Endothelial cell of umbilical vein (primary cell): ENCODE results near the gene HPS6.

ENCODE experiments used
- CTCF ChIP-seq, 2 donors: IDR thresholded peaks; 1 replicate in 1 of 2; 2 replicates in 1 of 2; pipeline ENCODE4 v1.5.1; 2011; ENCODE audit warnings: low read length in 2 of 2, mild to moderate bottlenecking in 2 of 2, moderate library complexity in 2 of 2, control low read depth in 1 of 2, inconsistent platforms in 1 of 2, low read depth in 1 of 2; ENCODE audit not compliant: insufficient read depth in 1 of 2; ENCODE audit errors: extremely low read depth in 1 of 2
- FOS ChIP-seq: IDR thresholded peaks from 2 replicates; pipeline ENCODE4 v1.6.1; 2011; ENCODE audit warnings: mild to moderate bottlenecking, low read length, moderate library complexity, borderline replicate concordance; ENCODE audit not compliant: insufficient read depth
- POLR2A ChIP-seq: IDR thresholded peaks from 2 replicates; pipeline ENCODE4 v1.6.1; 2012; ENCODE audit warnings: low read depth, mild to moderate bottlenecking, control low read depth, low read length
- POLR2AphosphoS5 ChIP-seq: IDR thresholded peaks from 2 replicates; pipeline ENCODE4 v1.6.1; 2012; ENCODE audit warnings: low read depth, mild to moderate bottlenecking, control low read depth, low read length, moderate library complexity; ENCODE audit not compliant: insufficient read depth

GRCh38 chr10:102111276-102111675, 46.1 kb downstream of the HPS6 start:
- TF ChIP-seq POLR2AphosphoS5 (no peak), CTCF (IDR thresholded peaks at IDR 0.05; ENCODE audit: extremely low read depth in 1 of 2, insufficient read depth in 1 of 2, low read depth in 1 of 2, low read length in 2 of 2) (no peak), POLR2A (no peak), FOS (no peak)
